HG02763 (cell line): Measurements from ENCODE around the gene INF2.
A peak's percentile ranks its signal among the peaks of the same experiment; 100 is the strongest.
"Not testable (repeated sequence)": the region's sequence is repeated elsewhere in the genome, so short reads cannot be mapped to it uniquely, and the experiment has no call there.

Experiments used
- ATAC-seq: cut with Tn5 transposase; IDR thresholded peaks from one replicate; pipeline ENCODE4 v1.9.1; 2021; ENCODE audit warnings: mild to moderate bottlenecking, moderate library complexity; ENCODE audit not compliant: unreplicated experiment

Gene INF2

GRCh38 chr14:104749111-104749649 is 59.8 kb downstream of the INF2 start:
- ATAC-seq: no peak

DNA sequence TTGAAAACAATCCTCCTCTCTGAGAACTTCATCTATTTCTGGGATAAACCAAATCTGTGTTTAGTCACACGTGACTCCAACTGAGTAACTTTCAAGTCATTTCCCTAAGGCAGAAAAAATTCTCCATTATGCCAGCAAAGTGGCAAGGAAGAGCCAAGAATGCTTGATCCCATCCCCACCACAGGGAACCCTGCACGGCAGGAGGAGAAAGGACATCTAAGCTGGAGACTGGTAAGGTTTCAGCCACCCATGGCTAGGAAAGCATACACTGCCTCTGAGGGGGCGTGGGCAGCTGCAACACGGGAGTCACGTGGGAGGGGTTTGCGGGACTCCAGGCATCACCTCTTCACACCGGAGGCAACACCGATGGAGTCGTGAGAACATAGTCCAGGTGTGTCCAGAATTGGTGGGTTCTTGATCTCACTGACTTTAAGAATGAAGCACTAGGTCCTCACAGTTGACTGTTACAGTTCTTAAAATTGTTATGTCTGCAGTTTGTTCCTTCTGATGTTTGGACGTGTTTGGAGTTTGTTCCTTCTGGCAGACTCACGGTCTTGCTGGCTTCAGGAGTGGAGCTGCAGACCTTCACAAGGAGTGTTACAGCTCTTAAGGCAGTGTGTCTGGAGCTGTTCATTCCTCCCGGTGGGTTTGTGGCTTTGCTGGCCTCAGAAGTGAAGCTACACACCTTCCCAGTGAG is 60.8 kb downstream of the INF2 start:
- ATAC-seq: no peak

GRCh38 chr14:104750753-104751057 is 61.3 kb downstream of the INF2 start:
- ATAC-seq: not testable (repeated sequence)

- no peak for ATAC-seq
Measured at GRCh38 chr14:104751539-104752422, 62.4 kb downstream of the INF2 start.

DNA sequence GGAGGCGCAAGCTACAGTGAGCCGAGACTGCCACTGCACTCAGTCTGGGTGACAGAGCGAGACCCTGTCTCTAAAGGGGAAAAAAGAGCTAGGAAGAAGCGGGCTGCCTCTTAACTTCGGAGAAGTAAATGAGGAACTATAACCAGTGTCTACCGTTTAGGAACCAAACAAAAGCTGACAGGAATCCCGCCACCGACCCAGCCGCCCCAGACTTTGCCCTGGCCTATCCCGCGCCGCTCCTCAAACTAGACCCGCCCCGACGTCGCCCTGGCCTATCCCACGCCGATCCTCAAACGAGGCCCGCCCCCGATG is 63.0 kb downstream of the INF2 start:
- no peak for ATAC-seq

GRCh38 chr14:104752735-104753527 is 63.5 kb downstream of the INF2 start, which contains the start of gene SIVA1:
Gene SIVA1 (plus strand): TSS chr14:104753147. CDS start chr14:104753202, 55 bp downstream.
- peak; percentile 90 for ATAC-seq

- no peak for ATAC-seq
Measured at GRCh38 chr14:104753528-104754212, 64.3 kb downstream of the INF2 start.

DNA sequence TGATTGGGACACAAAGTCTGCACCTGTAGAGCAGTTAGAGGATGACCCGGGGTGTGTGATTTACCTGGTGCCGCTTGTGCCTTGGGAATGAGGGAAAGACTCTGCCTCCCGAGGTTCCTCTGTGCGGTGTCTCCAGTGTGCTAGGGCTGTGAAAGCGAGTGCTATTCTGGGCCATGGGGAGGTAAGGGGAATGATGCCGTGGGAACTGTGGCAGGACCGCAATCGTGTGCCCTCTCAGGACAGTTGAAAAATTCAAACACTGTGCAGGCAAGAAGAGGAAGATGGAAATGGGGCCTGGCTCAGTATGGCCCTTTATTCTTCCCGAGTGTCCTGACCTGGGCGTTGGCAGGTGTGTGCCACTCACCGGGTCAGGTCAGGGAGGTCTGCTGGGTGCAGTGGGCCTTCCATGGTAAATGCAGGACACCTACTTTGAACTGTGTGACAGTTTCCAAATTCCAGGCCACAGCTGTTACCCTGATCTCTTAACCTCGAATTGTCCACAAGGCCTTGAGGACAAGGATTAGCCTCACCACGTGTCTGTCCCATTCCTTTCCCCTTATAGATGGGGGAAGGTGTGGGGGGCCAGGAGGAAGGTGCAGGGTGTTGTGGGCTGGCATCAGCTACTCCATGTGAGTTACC is 64.9 kb downstream of the INF2 start:
- no peak for ATAC-seq

- no peak for ATAC-seq
Measured at GRCh38 chr14:104755621-104756020, 66.2 kb downstream of the INF2 start.

- ATAC-seq: no peak
Measured at GRCh38 chr14:104756477-104757237, 67.2 kb downstream of the INF2 start.

GRCh38 chr14:104757238-104757585 is 67.8 kb downstream of the INF2 start:
- no peak for ATAC-seq

DNA sequence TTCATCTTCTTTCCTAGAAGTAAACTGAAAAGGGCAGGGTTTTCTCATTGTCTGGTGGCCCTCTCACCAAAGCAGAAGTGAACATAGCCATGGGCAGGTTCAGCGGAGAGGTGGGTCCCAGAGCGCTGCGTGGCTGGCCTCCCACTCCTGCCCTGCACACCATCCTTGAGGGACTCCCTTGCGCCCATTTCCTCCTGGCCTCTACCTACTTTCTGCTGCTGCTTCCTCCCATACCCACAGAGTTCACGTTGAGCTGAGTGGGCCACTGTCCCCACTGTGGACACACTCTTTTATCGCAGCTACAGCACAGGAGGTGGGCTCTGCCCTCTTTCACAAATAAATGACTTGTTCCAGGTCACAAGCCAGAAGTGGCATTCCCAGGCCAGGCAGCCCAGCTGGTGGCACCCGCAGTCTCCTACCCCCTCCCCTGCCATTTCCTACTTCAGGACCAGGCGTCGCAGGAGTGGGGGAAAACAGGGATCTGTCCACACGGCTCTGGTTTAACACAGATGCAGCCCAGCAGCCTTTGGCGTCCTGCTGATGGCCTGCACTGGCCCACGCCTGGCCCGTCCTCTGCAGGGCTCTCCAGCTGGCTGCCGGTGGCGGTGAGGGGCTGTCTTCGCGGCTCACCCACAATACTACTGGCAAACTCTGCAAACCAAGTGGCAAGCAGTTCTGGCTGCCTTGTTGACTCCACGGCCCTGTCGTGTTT is 68.4 kb downstream of the INF2 start:
- ATAC-seq: no peak

GRCh38 chr14:104758981-104759969 is 69.9 kb downstream of the INF2 start:
- ATAC-seq: no peak

- ATAC-seq: no peak
Measured at GRCh38 chr14:104765517-104765916, 76.1 kb downstream of the INF2 start.

DNA sequence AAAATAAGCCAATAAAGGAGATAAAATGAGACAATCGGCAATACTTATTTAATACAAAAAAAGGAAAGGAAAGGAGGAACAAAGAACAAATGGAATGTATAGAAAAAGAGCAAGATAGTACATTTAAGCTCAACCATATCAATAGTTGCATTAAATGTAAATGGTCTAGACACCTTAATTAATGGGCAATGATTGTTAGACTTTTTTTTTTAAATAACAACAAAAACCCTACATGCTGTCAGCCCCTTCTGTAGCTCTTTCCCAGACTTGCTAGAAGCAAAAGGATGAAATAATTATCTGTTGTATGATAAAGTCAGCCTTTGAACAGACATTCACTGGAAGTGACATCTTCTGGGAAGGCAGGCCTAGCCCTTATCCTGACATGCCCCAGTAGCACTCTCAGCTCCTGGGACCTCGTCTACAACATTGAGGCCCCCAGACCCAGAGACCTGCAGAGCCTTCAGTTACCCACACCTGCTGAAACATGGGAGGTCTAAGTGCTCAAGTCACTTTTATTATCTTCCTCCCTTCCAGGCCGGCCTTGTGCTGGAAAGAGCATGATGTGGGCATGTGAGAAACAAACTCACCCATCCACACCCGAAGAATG is 76.9 kb downstream of the INF2 start:
- ATAC-seq: no peak

DNA sequence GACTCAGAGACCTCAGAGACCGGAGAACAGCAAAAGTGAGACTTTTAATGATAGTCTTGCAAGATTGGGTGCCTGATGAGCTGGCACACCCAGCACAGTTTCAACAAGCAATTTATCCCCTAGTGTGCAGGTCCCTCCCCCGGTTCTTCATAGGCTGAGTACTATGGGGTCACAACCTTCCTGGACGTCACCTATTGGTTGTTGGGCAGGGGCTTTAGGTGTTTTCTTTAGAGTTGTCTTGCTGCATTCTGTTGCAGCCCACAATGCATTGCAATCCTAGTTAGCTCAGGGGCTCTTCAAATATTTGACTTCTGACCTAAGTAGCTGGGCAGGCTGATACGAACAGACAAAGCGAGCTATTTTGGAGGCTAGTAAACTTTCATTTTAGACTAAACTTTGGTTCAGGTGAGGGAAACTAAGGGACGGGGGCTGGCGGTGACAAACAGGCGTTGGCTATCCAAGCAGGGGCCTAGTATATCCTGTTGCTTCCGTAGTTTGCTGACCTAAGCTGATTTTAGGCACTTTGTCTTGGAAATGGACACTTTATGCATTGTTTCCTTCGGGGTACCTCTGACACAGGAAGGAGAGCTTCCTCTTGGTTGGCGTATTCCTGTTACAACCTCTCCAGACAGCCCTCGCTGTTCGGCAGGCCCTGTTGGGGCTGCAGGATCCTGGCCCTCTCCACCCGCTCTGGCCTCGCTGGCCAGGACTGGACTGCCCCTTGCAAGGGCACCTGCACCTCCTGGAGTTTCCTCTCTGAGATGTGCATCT is 77.6 kb downstream of the INF2 start:
- ATAC-seq: no peak

DNA sequence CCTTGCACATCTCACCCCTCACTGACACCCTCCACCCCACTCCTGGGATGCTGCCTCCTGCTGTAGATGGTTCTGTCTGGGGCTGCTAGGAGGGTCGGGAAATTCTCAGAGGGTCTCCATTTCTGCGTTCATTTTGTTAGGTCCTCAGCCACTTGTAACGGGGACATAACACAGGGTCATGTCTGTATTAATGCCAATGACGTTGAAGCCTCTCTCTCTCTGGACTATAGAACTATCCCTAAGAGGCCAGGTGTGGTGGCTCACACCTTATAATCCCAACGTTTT is 78.2 kb downstream of the INF2 start:
- no peak for ATAC-seq
